Testis (tissue), 2 donors: ENCODE measurements around the gene ETS1.

Experiments
- CTCF ChIP-seq, 3 experiments: fragments of 450-650 bp in 2 of 3; fragments of 200-600 bp in 1 of 3; sonication (generic) in 1 of 3; IDR thresholded peaks; one replicate each; pipeline ENCODE4 v1.5.1; 2016 to 2019; ENCODE audit warnings: antibody characterized with exemption in 3 of 3, mild to moderate bottlenecking in 2 of 3, moderate library complexity in 1 of 3
- POLR2A ChIP-seq: fragments of 450-650 bp; IDR thresholded peaks from one replicate; pipeline ENCODE4 v1.6.1; 2017; ENCODE audit warnings: antibody characterized with exemption, mild to moderate bottlenecking, moderate library complexity

GRCh38 chr11:128598096-128598495, 10.7 kb upstream of the ETS1 start:
- TF ChIP-seq CTCF (IDR thresholded peaks at IDR 0.05) (no peak), POLR2A (no peak)
